Ishikawa (cell line): ENCODE results near the gene HPCAL4.

Source experiments
- CREB1 ChIP-seq: IDR thresholded peaks from 2 replicates; pipeline ENCODE4 v1.6.1; 2012; ENCODE audit warnings: low read depth
- RAD21 ChIP-seq: IDR thresholded peaks from 2 replicates; pipeline ENCODE4 v1.6.1; 2012; ENCODE audit warnings: low read depth
- REST ChIP-seq: IDR thresholded peaks from 2 replicates; pipeline ENCODE4 v1.6.1; 2012; ENCODE audit warnings: low read depth, mild to moderate bottlenecking
- TAF1 ChIP-seq: IDR thresholded peaks from 2 replicates; pipeline ENCODE4 v1.6.1; 2012; ENCODE audit warnings: low read depth, mild to moderate bottlenecking
- TCF12 ChIP-seq: IDR thresholded peaks from 2 replicates; pipeline ENCODE4 v1.6.1; 2012; ENCODE audit warnings: low read depth
- YY1 ChIP-seq: IDR thresholded peaks from 2 replicates; pipeline ENCODE4 v1.6.1; 2012; ENCODE audit warnings: low read depth

GRCh38 chr1:39701049-39701439 lies 9.8 kb upstream of the HPCAL4 start:
- TF ChIP-seq YY1 (no peak), REST (no peak), RAD21 (no peak), TCF12 (no peak), CREB1 (no peak), TAF1 (no peak)
